Measurements from ENCODE around the gene FBXO7.

Gene FBXO7

DNA sequence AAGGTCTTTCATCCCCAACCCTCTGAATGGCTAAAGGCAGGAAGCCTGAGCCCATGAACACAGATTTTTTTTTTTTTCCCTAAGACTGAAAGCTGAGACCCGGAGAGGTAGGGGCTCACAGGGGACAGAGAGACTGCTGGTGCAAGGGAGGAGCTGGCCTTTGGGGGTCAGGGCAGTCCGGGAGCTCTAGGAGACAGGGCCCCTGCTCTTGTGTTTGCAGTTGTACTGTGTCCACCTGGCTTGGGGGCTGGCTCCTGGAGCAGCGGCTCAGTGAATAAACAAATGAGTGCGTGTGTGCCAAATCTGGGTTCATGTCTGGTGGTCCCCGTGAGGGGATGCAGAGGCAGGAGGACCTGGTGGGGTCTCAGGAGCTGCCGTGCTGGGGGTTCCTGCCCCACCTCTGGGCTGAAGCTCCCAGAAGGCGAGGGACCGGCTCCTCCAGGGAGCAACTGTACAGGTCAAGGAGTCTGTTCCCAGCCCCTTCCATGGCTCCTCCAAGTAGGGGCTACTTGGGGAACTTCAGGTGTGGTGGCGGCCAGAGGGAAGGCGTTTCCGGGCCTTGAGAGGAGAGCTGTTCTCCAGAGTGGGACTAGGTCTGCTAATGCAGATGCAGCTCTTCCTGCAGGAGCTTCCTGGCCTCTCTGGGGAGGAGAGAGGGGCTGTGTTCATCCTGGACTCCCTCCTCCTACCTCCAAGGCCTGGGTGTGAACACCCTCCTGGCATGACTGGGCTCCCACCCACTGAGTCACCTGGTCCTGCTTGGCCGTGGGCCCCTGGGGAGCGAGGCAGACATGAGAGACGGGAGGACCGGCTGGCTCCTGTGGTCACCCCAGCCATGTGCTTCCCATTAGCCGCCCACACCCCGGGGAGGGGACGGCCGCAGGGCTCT is 57.6 kb downstream of the FBXO7 start:
- DNase-seq (ENCODE audit: low read depth in 2 of 2), result no peak

GRCh38 chr22:32532820-32533128 is 58.2 kb downstream of the FBXO7 start:
- no peak for DNase-seq (ENCODE audit: low read depth in 2 of 2)

DNA sequence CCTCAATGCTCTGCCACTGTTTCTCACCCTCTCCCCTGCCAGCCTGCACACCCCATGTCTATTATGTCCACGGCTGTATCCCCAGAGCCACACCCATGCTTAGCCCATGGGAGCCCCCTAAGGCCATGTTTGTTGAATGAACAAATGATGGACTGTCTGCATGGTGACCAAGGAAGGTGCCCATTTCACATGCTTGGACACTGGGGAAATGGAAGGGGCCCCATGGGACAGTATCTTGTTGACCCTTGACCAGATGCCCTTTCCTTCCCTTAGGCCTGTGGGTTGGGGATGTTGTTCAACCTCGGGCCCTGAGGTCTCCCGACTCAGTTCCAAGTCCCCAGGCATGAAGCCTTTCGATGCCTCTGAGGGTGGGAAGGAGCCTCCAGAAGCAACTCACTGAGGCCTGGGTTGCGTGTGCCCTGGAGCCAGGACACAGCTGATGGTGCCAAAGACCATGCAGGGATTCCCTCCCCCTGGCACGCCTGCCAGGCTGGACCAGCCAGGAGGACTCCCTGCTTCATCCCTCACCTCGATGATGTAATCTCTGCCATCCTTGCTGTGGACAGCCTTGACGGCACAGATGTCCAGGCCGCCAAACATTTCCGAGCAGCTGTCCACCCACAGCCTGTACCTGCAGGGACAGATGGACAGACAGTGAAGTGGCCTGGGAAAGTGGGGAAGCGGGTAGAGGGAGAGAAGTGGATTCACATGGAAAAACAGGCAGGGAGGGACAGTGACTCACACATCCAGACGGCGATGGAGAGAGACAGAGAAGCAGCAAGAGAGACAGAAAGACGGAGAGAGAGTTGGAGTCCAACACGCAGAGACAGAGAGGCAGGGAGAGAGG is 58.9 kb downstream of the FBXO7 start:
- no peak for DNase-seq (ENCODE audit: low read depth in 2 of 2)

- no peak for DNase-seq (ENCODE audit: low read depth in 2 of 2)
These were observed 59.9 kb downstream of the FBXO7 start for GRCh38 chr22:32534252-32535235.

GRCh38 chr22:32535531-32536190 is 61.0 kb downstream of the FBXO7 start:
- DNase-seq (ENCODE audit: low read depth in 2 of 2), result no peak

- DNase-seq (ENCODE audit: low read depth in 2 of 2), result no peak
These were observed 61.7 kb downstream of the FBXO7 start for GRCh38 chr22:32536352-32536751.

GRCh38 chr22:32538521-32538920 is 63.9 kb downstream of the FBXO7 start:
- no peak for DNase-seq (ENCODE audit: low read depth in 2 of 2)

DNA sequence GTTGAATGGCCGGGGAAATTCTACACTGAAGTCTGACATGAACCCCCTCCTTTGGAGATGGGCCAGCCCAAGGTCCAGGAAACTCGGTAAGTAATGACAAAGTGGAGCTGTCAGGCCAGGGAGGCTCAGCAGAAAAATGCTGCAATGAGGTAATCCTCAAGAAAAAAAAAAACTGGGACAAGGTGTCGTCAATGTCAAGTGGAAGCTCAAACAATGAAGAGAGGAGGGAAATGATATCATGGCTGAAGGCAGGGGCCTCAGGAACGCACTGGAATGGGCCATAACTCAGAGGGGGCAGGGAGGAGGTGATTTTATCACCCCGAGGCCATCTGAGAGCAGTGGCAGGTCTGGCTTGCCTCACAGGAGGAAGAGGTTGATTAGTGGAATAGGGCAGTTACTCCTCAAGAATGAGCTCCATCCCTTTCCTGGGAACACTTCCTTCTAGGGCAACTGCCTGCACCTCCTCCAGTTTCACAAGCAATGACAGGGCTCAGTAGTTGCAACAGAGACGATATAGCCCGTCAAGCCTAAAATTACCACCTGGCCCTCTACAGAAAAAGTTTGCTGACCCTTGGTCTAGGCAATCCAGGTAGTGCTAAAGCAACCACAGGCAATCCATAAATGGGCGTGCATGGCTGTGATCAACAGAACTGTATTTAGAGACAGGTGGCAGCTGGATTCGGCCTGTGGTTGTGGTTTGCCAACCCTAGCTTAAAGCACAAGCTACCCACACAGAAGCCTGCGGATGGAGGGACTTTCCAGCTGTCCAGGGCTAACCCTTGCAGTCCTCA is 65.2 kb downstream of the FBXO7 start:
- no peak for DNase-seq (ENCODE audit: low read depth in 2 of 2)

DNA sequence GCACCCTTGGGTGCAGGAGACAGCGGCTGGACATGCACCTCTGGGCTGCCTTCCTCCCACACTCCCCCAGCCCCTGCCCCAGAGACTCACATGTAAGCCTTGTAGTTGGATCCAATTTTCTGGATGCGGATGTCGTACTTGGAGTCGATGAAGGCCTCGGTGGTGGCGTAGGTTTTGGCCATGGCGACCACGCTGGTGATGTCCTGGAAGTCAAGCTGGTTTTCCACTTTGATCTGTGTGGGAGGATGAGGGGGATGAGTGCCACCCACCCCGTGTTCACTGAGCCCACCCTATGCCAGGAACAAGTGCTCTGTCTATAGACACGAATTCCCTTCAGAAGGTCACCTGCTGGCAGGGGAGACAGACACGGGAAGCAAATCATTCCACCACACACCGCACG is 66.9 kb downstream of the FBXO7 start:
- DNase-seq (ENCODE audit: low read depth in 2 of 2), result no peak

- no peak for DNase-seq (ENCODE audit: low read depth in 2 of 2)
These were observed 67.6 kb downstream of the FBXO7 start for GRCh38 chr22:32542066-32542676.

DNA sequence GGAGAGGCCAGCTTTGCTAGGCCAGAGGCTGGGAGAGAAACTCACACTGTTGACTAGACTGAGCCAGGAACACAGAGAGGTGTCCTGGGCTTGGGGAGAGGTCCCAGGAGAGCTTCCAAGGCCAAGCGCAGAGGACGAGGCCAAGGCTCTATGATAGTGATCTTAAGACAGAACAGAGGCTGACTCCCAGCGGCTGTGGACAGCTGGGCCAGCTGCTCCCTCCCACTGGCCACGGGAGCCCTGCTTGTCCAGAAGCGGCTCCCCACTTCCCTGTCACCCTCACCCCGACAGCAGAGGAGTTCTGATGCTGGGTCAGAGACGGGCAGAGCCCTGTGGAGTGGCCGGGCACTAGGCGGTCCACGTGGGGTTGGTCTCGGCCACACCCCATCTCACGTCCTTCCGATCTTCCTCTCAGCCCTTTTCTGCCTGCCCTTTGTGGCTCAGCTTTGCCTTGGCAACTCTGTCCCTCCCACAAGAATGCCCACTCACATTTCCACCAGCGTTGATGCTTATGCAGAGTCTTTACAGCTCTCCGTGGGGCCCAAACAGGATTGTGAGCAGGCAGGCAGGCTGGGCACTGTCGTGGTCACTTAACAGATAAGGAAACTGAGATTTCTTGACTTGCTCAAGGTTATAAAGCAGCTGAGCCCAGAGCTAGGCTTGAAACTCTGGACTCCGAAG is 68.2 kb downstream of the FBXO7 start:
- no peak for DNase-seq (ENCODE audit: low read depth in 2 of 2)

- DNase-seq (ENCODE audit: low read depth in 2 of 2), result no peak
These were observed 70.4 kb downstream of the FBXO7 start for GRCh38 chr22:32544953-32545558.

DNA sequence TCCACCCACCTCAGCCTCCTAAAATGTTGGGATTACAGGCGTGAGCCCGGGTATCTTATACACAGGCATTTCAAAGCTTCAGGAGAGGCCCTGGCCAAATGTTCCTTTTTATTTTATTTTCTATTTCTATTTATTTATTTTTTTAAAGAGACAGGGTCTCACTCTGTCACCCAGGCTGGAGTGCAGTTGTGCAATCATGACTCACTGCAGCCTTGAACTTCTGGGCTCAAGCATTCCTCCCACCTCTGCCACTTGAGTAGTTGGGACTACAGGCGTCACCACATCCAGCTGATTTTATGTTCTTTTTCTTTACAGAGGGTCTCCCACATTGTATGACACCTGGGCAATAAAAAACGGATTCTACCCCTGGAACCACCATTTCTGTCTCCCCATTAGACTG is 71.2 kb downstream of the FBXO7 start:
- no peak for DNase-seq (ENCODE audit: low read depth in 2 of 2)

DNA sequence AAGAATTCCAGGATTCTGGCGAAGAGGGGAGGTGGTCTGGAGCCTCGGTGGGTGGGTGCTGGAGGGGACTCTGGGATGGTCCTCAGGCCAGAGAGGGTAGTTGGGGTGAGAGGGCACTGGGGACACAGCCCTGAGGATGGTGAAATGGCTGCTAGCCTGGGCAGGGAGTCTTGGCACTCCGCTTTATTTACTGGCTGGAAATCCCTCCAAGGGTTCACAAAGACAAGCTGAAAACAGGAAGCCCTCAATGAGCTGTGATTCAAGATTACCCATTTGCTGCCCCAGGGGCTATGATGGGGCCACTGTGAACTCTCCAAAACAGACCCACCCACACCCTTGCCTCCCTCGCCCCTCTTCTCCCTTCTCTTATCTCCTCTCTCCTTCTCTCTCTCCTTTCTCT is 71.9 kb downstream of the FBXO7 start:
- DNase-seq (ENCODE audit: low read depth in 2 of 2), result no peak

DNA sequence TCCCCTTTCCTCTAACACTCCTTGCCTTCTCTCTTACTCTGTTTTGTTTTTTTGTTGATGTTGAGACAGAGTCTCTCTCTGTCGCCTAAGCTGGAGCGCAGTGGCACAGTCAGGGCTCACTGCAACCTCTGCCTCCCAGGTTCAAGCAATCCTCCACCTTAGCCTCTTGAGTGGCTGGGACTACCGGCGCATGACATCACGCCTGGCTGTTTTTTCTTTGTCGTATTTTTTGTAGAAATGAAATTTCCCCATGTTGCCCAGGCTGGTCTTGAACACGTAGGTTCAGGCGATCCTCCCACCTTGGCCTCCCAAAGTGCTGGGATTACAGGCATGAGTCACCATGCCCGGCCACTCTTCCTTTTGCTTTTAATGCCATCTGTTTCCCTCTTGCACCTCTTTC is 72.3 kb downstream of the FBXO7 start:
- DNase-seq (ENCODE audit: low read depth in 2 of 2), result no peak

DNA sequence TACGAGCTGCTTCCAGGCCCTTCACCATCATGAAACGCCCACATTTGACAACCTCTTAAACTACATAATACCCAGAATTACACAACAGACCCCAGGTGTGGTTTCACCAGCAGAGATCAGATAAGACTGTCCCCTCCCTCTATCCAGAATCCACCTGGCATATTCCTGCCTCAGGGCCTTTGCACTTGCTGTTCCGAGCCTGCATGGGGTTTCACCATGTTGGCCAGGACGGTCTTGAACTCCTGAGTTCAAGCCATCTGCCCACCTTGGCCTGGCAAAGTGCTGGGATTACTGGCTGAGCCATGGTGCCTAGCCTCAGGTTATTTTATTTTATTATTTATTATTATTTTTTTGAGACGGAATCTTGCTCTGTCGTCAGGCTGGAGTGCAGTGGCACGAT is 73.4 kb downstream of the FBXO7 start:
- DNase-seq (ENCODE audit: low read depth in 2 of 2), result no peak
